Measurements from ENCODE around the gene MAP4K3. TPM values are rescaled to one million over a fixed set of nuclear protein-coding genes. Genes with fewer than 3 reads are reported as not detected.

Gene MAP4K3
- polyA plus RNA-seq, 2 of the 4 experiments (the other 2 are of a cell fraction), result 15.8 to 44.6 TPM

GRCh38 chr2:39433586-39434195 lies 3.4 kb downstream of the MAP4K3 start:
- peak overlapping the region; percentile 72 for H3K4me2 ChIP-seq
- no peak overlapping the region for H3K27ac ChIP-seq
- TF ChIP-seq MAFK (IDR thresholded peaks at IDR 0.05; ENCODE audit: partially characterized antibody) (no peak), HOXA7 (CRISPR knock-in tag; IDR thresholded peaks at IDR 0.05) (no peak), HOXB5 (CRISPR knock-in tag; IDR thresholded peaks at IDR 0.05) (no peak), ZSCAN20 (CRISPR knock-in tag; IDR thresholded peaks at IDR 0.05) (no peak), EP300 (IDR thresholded peaks at IDR 0.05) (no peak), SREBF2 (IDR thresholded peaks at IDR 0.05) (no peak), MYC (IDR thresholded peaks at IDR 0.05; ENCODE audit: borderline replicate concordance, low read length) (no peak), SMC3 (IDR thresholded peaks at IDR 0.05) (no peak), KDM1A (IDR thresholded peaks at IDR 0.05; ENCODE audit: low read depth) (no peak), JUN (IDR thresholded peaks at IDR 0.05) (no peak), MAX (IDR thresholded peaks at IDR 0.05) (no peak), HEYL (CRISPR knock-in tag; IDR thresholded peaks at IDR 0.05) (no peak), RCOR1 (IDR thresholded peaks at IDR 0.05; ENCODE audit: low read depth, low read length) (no peak), HDAC2 (IDR thresholded peaks at IDR 0.05) (no peak), ZFP36 (IDR thresholded peaks at IDR 0.05; ENCODE audit: borderline replicate concordance, partially characterized antibody) (no peak), ZC3H11A (IDR thresholded peaks at IDR 0.05) (no peak), TP53 (CRISPR knock-in tag; IDR thresholded peaks at IDR 0.05) (no peak), FOXS1 (CRISPR knock-in tag; IDR thresholded peaks at IDR 0.05) (no peak)
- TF ChIP-seq, protein P1, sequence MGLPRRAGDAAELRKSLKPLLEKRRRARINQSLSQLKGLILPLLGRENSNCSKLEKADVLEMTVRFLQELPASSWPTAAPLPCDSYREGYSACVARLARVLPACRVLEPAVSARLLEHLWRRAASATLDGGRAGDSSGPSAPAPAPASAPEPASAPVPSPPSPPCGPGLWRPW (IDR thresholded peaks at IDR 0.05), result no peak
- WGBS (ENCODE audit: missing lambda C conversion rate), result 85% methylated on average over 5 of the region's 5 CpGs
- no peak overlapping the region for H3K4me3 ChIP-seq
- DNase-seq (ENCODE audit: low read depth in 1 of 2, low spot score in 1 of 2) (no peak), FAIRE-seq (no peak), ATAC-seq (no peak)
- POLR2A ChIA-PET, result no interaction called here
- no peaks in the 10 kb centered on the region for H3K9me3 ChIP-seq
- CTCF ChIA-PET, result no interaction called here
- peaks cover 67% of the 10 kb centered on the region for H3K4me1 ChIP-seq

- H3K27ac ChIP-seq, result no peak overlapping the region
- ATAC-seq, result no peak
- CTCF ChIA-PET, result interaction anchor here (1.2 kb wide), 1 partner anchor 22 kb away, joined by 4 read pairs; no protein-coding TSS in a partner anchor
- no peak for DNase-seq (ENCODE audit: low read depth in 1 of 2, low spot score in 1 of 2)
- 86% methylated on average over 5 of the region's 5 CpGs for WGBS (ENCODE audit: missing lambda C conversion rate)
- no peak overlapping the region for H3K4me3 ChIP-seq
- POLR2A ChIA-PET, result no interaction called here
- peaks cover 64% of the 10 kb centered on the region for H3K4me1 ChIP-seq
- 0 out of 3 replicates have a peak overlapping the region, but pooled peaks have one; percentile 72 for H3K4me2 ChIP-seq
- TF ChIP-seq TP53 (CRISPR knock-in tag; IDR thresholded peaks at IDR 0.05) (no peak), MAX (IDR thresholded peaks at IDR 0.05) (no peak), ZSCAN20 (CRISPR knock-in tag; IDR thresholded peaks at IDR 0.05) (no peak), FOSL2 (IDR thresholded peaks at IDR 0.05) (no peak), FOSL2 (CRISPR knock-in tag; IDR thresholded peaks at IDR 0.05) (no peak), BHLHE40 (IDR thresholded peaks at IDR 0.05; ENCODE audit: low read depth, low read length) (no peak), CTCF (IDR thresholded peaks at IDR 0.05) (no peak), EP300 (IDR thresholded peaks at IDR 0.05) (no peak), PHF8 (IDR thresholded peaks at IDR 0.05; ENCODE audit: borderline replicate concordance, low read depth) (no peak), POLR2A (IDR thresholded peaks at IDR 0.05; ENCODE audit: low read length) (no peak), HOXA7 (CRISPR knock-in tag; IDR thresholded peaks at IDR 0.05) (no peak), ZC3H11A (IDR thresholded peaks at IDR 0.05) (no peak), SMC3 (IDR thresholded peaks at IDR 0.05) (no peak)
- FAIRE-seq, result no peak
- no peaks in the 10 kb centered on the region for H3K9me3 ChIP-seq
These were observed 4.4 kb downstream of the MAP4K3 start for GRCh38 chr2:39432701-39433100.
